Lung microvascular endothelial cell (primary cell): ENCODE measurements around the gene NKX2-8. TPM values are rescaled to one million over a fixed set of nuclear protein-coding genes. Genes with fewer than 3 reads are reported as not detected.

Source experiments
- DNase-seq, 2 donors: peaks; one replicate each; pipeline versions ENCODE4 v3.0.0 to v3.0.0-alpha.2; 2010; ENCODE audit warnings: low read depth in 2 of 2
- total RNA-seq: library from RNA; depleted of rRNA; stranded (reverse); fragments of >200 nt; gene quantifications from 2 replicates; pipeline ENCODE4 v1.2.1, GENCODE V29; 2014

The NKX2-8 gene
- total RNA-seq, result not detected in 2 replicates

DNA sequence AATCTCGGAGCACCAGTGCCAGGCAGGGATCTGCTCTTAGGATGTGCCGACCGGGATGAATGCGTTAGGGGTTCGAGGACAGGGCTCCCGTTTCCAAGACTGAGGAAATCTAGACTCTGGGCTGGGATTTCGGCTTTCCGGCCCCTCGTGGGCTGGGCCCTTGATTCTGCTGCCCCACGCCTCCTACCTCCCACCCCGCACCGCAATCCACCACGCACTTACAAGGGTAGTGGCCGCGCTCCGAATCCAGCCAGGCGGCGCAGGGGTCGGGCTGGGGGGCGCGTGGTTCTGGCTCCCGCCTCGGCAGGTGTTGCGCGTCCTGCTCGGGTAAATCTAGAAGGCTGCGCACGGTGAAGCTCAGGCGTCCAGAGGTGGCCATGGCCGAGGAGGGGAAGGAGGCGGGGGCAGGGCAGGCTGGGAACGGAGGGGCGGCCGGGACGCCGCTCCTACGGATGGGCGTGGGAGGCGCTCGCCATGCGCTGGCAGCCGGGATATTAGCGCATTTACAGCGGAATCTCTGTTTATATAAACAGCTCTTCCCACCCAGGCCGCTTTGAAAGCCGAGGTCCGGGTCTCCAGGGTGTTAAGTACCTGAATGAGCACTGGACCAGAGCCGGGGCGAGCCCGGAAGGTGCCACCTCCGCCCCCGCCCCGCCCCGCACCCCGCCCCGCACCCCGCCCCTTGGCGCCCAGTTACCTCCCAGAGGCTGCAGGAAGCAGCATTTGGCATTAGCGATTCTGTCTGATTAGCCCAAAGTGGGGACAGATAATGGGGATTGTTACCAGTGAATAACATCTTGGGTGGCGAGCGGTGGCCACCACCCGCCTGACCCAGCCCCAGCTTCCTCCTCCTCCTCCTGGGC is at the start of gene NKX2-8:
Gene NKX2-8, minus strand, starts transcription at position 604 of the 863 bp plus-strand sequence. Its CDS starts 225 bp downstream, at position 379.
- no peak for DNase-seq

DNA sequence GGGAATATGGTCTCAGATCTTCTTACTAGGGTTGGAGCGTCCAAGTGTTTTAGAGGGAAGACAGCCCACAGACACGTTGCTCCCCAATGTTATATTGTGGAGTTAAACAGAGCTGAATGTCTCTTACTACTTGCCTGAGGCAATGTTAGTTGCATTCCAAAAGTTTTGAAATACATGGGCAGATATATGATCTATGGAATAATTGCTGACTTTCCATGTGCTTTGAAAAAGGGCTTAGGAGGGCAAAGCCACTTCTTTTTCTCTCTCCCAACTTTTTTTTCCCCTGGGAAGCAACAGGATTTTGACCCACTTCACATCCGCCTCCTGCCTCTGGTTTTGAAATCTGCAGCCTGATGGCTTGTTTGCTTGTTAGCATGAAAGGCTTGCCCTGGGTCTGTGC is 45.6 kb upstream of the NKX2-8 start:
- no peak for DNase-seq

DNA sequence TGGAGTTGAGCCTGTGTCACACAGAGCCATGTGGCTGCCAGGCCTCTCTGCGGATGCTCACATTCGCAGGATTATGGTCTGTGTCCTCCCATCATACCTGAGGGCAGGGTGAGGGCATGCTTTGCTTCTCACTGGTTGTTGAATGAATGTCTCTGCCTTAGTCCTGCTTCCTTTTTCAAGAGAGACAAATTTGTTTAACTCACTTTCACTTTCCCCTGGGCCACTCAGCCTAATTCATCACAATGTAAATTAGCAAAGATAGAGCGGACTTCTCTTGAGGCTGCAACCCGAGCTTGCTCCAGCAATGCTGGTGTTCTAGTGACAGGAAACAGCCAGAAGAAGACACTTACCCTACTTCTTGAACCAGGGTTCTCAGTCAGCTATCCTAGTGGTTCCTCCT is 43.7 kb upstream of the NKX2-8 start:
- DNase-seq, result no peak

DNA sequence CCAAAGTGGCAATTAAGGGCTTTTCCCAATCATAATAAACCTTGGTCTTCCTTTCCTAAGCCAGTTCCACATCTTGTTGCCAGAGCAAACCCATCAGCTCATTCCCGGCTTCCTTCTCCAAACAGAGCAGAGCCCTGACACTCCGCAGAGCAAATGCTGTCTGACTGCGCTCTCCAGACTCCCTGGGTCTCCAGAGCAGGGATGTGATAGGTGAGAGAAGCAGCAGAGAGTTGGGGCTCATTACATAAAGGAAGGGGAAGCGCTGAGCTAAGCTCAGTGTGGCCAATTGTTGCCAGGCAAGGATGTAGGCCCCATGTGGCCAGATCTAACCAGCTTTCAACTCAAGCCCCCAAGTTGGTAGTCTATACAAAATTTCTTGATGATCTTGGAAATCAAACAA is 43.0 kb upstream of the NKX2-8 start:
- DNase-seq, result no peak

DNA sequence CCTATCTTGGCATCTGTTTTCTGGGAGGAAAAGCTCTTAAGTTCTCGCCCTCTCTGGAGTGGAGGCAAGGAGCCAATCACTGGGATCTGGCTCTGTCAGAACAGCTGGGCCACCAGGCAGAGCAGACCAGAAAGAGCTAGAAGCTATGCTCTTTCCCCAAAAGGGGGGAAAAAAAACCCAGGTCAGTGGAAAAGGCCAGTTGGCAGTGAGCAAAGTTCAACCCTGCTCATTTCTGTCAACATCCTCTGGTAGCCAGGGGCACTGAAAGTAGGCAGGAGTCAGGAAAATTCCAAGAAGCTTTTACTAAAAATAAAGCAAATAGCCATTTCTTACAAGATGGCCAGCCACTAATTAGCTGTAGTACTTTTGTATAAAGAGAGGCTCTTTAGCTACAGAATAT is 42.6 kb upstream of the NKX2-8 start:
- no peak for DNase-seq

DNA sequence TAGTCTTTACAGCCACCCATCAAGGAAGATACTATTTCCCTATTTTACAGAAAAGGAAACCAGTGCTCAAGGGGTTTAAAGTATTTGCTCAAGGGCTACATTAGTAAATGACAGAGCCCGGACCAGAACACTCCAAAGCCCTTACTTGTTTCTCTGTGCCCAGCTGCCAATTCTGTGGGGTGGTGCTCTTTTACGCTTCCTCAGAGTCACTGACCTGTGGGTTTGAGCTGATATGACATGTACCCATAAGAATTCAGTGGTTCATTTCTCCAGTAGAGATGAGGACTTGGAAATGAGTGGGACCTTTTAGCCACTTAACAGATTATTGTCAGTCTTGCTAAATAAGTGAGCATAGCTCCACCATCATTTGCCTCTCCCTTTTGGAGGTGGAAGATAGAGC is 37.4 kb upstream of the NKX2-8 start:
- no peak for DNase-seq

DNA sequence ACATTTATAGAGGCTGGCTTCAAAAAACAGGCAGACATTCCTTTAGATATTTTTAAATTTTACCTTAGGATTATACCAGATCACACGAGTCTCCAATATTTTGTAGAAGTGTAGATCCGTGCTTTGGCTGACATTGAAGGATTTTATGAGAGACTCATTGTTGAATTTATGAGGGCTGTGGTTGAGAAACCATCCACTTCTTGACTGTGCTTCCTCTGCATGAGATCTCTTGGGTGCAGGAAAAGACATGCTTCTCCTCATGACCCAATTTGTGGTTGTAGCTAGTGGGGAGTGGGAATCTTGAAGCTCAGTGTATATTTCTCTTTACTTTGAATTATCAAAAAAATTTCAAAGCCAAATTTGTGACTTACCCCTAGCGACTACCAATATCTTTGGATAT is 36.7 kb upstream of the NKX2-8 start:
- DNase-seq, result no peak

DNA sequence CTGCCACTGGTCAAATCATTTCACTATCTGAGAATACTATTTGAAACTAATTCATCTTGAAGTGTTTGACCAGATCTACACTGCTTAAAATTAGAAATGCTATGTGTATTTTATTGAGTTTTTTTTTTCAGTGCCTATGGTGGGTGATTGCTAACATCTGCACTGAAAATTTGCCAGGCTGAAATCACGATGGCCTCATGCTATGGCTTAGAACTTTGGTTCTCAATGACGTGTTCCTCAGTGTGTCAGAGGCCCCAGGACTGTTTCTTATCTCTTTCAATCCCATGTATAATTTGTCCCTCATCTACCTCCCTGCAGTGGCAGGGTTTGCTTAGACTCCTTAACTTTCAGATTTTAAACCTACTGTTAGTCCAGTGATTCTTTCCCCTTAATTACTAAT is 36.2 kb upstream of the NKX2-8 start:
- DNase-seq, result no peak

DNA sequence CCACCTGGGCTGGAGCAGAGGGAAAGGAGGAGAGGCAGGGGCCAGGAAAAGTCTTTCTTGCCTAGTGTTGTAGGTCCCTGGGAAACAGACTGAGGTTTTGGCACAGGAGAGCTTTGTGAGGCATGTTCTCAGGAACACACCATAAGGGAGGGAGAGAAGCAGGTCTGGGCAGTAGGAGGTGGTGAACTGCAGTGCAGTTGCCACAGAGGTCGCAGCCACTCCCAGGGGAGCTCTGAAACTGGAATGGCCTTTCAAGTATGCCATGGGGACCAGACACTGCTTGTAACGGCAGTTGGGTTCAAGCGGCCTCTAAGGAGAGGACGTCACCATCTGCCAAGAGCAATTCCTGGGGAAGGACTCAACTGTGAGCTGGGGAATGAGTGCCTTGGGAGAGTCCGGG is 35.4 kb upstream of the NKX2-8 start:
- DNase-seq, result no peak

DNA sequence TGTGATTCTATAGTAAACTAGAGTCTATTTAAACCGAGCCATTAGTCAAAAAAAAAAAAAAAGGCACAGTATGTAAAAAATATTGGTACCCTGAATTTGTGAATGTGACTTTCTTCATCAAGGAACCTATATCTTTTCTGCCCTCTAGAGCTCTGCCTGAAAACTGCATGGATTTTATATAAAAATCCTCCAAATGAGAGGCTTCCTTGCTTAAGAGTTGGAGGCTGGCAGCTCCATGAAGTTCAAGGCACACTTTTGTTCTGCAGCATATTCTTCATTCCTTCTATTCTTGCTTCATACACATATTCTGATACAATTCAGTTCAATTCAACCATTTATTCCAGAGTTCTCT is 23.1 kb upstream of the NKX2-8 start:
- DNase-seq, result no peak

DNA sequence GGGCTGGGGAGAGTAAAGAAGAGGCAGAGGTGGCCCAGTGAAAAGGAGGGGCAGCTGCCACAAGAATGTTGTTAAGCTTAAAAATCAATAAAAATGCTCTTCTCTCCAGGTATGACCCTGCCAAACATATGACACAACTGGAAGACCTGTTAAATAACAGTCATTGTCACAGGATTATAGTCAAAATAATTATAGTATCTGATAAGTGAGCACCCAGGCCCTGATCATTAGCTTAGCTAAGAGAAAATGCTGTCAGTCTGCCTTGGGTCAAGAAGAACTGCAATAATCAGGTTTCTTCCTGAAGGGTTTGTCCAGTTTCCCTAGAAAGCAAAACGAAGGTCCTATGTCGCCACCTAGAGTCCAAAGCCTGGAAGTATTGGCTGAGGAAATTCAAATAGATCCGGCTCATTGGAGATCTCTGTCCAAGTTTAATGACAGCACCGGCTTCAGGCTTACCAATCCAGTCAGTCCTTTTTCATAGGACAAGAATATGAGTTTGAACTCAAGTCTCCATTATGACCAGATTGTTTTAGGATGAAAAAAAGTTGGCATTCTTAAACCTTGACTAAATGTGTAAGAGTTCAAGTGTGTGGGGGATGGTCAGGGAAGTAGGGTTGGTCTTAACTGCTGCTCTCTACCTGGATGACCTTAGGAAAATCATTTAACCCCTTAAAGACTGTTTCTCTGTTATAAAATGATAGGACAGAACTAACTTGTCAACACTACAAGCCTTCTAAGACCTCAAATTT is 22.5 kb upstream of the NKX2-8 start:
- peak; percentile 71 to 76 for DNase-seq

DNA sequence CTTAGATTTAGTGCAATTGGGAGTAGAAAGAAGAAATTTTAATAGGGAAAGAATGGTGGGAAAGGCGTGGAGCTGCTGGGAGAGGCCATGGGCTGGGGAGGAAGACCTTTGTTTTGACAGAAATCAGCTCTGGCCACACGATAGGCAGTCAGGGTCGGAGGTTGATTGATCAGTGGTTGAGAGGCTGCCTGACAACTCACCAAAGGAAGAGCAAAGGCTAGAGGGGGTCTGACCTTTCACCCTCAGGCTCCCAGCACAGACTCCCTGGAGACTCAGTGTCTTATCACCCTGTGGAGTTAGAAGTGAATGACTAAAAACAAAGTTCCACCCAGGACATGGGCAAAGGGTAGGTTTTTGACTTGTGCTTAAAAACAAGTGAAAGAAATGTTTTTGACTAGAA is 18.0 kb upstream of the NKX2-8 start:
- DNase-seq, result no peak

DNA sequence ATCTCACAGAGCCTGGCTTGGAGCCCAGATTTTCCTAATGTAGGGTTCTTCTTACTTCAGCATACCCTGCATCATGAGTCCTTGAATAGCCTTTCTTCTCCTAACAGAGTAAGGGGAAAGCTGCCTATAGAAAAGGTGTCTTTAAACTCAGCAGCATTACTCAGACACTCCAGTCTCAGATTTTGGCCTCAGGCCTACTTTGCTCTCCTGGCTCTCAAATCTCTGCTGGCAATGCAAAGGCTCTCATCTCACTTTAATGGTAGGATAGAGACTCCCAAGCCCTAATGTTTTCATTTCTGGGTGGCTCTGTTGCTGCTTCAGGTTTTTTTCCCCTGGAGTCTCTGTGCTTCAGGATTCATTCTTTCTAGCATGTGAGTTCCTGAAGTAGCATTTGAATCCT is 9.1 kb upstream of the NKX2-8 start:
- DNase-seq, result no peak

DNA sequence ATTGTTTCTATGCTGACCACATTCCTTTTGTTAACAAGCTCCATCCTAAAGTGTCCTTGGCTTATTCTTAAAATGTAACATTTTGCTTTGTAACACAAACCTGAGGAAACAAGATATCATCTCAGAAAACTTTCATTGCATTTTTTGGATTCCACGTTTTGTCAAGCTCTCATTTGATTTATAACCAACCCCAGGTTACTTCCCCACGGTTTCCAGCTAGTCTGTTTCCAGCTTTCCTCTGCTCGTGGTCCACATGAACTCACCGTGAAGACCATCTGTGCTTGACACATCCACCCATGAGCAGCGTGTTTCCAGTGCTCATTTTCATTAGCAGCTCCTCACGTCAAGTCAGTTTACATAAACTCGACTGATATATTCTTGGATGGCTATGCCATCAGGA is 6.4 kb upstream of the NKX2-8 start:
- DNase-seq, result no peak

DNA sequence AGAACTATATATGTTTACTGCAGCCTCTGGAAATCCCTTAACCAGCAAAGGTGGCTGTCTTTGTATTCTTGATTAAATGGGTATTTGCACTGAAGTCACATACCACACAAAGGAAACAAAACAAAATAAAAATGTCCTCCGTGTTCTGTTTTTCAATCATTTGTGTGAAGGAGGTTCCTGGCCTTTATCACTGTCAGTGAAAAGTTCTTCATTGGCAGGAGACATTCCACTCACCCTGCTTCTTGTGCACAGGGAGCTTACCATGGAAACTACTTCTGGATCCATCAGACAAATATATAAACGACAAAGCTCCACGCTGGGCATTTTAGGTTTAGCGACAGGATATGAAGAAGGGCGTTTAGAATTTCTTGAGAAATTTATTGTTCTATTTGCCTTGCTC is 5.7 kb upstream of the NKX2-8 start:
- DNase-seq, result no peak

DNA sequence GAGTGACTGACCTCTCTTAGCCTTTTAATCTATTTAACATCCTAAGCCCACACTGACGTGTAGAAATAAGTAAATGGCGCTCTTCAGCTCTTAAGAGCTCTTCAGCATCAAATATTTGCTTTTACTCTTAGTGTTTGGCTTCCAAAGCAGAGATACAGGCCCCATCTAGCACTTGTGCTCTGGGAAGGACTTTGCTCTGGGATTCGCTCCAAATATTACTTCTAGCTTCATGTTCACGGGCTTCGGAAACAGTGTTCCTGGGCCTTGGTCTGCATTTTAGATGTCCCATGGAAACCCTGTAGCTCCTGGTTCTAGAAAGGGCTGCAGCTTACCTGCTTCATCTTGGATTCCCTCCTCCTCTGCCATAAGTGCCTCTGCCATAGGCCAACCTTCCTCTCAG is 2.7 kb upstream of the NKX2-8 start:
- no peak for DNase-seq

DNA sequence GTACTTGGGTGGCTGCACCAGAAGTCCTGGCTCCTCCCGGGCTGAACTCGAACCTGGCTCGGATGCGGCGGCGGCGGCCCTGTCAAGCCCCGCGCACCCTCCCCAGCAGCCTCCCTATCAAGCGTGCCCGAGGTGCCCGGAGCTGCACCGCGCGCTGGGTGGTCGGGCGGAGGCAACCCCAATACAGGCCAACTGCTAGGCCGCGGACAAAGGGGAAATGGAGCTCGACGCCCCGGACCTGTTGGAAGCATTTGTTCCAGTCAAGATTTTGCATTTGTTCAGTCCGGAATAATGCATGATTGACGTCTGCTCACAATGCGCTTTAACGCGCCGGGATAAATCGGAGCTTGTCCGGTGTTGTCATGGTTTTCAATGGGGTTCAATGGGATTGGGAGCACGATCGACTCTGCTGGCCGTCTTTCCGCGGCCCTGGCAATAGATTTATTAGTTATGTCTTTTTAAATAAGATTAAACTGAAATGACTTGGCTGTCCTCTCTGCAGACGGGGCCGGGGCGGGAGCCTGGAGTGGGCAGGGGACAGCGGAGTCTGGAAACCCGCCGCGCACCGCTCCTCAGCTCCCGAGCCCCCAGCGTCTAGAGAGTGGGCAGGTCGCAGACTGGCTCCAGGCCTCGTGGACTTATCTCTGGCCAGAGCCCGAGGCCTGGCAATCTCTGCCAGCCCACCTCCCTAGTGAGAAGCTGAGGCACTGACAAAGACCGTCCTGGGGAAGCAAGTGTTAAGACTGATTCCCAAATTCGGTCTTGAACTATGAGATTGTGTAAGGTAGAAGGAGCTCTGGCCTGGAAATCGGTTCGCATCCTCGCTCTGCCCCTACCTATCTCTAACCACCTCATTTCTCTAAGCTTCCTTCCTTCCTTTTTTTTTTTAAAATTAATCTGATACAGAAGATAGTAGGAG is 1.7 kb upstream of the NKX2-8 start:
- no peak for DNase-seq

DNA sequence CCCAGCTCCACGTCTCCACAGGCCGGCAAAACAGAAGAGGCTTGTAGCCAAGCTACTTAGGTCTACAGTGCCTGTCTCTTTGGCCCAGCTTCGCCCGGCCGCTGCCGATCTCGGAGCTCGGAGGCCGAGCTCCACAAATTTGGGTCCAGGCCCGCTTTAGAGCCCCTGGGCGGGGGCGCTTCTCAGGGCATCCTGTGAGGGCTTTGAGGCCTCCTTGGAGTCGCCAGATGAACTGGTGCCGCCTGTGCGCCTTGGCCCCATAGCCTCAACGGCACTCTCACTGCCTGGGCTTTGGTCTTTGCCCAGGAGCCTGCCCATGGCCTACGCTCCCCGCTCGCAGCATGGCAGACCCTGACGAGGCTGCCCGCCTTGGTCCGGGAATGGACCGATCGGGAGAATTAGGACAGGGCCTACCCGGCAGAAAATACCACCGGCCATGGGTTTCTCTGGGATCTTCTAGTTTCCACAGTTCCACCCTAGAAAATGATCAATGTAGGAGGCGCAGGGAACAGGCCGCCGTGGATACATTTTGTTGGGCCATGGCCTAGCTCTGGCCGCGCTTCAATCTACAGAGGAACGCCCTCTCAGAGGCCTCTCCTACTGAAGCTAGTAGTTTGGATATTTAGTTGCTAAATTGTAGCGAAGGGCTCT is 953 bp upstream of the NKX2-8 start:
- no peak for DNase-seq

DNA sequence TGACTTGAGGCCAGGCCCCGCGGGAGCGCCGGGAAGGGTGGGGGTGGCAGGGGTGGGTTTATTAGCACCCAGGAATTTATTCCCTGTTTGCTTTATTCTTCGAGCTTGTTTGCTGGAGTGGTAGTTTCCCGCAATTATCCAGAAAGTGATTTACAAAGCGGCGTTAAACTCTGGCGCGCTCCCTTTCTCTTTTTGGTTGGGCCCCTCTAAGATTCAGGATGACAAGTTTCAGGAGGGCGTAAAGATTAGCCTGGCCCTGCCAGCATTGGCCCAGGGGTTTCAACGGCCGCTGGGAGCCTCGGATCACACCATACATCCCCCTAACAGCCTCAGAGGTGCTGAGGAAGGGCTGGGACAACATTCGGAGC is 444 bp upstream of the NKX2-8 start:
- no peak for DNase-seq

DNA sequence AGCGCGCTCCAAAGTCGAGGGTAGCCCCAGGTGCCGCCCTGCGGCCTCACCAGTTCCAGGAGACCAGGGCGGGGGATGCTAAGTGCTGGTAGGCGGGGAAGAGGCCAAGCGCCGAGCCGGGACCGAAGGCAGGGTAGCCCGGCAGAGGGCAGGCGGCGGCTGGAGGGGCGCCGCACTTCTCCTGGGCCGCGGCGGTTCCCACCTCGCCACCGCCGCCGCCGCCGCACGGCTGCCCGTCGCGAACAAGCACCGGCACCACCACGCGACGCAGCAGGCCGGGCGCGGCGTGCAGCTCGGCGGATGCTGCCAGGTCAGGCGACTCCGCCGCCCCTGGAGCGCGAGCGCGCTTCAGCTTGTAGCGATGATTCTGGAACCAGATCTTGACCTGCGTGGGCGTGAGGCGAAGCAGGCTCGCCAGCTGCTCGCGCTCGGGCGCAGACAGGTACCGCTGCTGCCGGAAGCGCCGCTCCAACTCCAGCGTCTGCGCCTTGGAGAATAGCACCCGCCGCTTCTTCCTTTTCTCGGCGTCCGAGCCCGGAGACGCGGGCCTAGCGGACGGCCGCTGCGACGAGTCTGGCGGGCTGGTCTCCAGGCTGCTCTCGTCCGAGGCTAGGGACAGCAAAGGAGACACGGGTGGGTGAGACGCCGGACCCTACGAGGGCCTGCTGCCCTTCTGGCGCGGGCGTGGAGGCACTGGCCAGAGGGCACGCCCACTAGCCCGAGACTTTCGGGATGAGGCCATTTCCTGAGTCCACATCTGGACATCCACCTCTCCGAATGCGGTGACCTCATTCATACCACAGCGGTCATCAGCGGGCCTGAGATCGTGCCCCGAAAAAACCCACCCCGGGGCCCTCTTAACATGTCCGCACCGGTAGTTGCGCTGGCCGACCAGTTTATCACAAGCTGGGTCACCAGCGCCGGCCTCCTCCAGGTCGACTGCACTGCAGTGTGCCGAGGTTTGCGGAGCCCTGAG is 1.3 kb downstream of the NKX2-8 start:
- peak; percentile 21 to 28 for DNase-seq
